Measurements from ENCODE around the gene ANKRD11. TPM values are rescaled to one million over a fixed set of nuclear protein-coding genes. Genes with fewer than 3 reads are reported as not detected.

ANKRD11 gene
- total RNA-seq, 1 experiment from 2014 or later: 99.4 TPM

DNA sequence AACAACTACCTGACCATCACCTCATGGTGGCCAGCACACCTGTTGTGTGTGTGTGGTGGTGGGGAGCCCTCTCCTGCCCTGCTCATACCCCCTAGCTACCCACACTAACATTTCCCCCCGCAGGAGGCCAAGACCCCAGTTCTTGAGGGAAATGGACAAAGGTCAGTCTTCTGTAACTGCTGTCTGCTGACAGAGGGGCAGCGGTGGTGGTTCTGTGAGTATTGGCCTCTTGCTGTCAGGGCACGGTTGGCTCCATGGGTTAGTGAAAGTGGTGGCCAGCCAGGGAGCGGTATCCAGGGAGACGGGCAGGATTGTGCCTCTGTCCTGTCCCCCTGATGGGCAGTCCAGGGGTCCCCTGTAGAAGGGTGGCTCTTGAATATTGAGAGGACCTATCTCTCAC lies 246.7 kb downstream of the ANKRD11 start:
- in situ Hi-C loops (cut with HindIII; ENCODE audit: low pct_unique_long_range_greater_than_20kb, low sequenced_read_pairs): no loop called here
- TF ChIP-seq SIN3A (IDR thresholded peaks at IDR 0.05; ENCODE audit: borderline replicate concordance, insufficient read depth, low read depth, low read length) (no peak), POLR2AphosphoS5 (IDR thresholded peaks at IDR 0.05; ENCODE audit: low read depth, low read length) (no peak), REST (IDR thresholded peaks at IDR 0.05; ENCODE audit: insufficient read depth in 1 of 2, low read depth in 2 of 2, low read length in 1 of 2) (no peak), TCF7L2 (IDR thresholded peaks at IDR 0.05; ENCODE audit: low read depth, low read length) (no peak)
- TF ChIP-seq, protein P1, sequence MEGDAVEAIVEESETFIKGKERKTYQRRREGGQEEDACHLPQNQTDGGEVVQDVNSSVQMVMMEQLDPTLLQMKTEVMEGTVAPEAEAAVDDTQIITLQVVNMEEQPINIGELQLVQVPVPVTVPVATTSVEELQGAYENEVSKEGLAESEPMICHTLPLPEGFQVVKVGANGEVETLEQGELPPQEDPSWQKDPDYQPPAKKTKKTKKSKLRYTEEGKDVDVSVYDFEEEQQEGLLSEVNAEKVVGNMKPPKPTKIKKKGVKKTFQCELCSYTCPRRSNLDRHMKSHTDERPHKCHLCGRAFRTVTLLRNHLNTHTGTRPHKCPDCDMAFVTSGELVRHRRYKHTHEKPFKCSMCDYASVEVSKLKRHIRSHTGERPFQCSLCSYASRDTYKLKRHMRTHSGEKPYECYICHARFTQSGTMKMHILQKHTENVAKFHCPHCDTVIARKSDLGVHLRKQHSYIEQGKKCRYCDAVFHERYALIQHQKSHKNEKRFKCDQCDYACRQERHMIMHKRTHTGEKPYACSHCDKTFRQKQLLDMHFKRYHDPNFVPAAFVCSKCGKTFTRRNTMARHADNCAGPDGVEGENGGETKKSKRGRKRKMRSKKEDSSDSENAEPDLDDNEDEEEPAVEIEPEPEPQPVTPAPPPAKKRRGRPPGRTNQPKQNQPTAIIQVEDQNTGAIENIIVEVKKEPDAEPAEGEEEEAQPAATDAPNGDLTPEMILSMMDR (IDR thresholded peaks at IDR 0.05): no peak
- Histone ChIP-seq H3K27ac (ENCODE audit: low read length) (no peak overlapping the region), H3K9me3 (ENCODE audit: control insufficient read depth, insufficient read depth, low read depth, low read length) (peaks cover 3% of the 10 kb centered on the region; the same call in 1 of the 2 replicates), H3K4me3 (ENCODE audit: low read depth in 2 of 2, low read length in 2 of 2) (no peak overlapping the region), H3K36me3 (ENCODE audit: control insufficient read depth, insufficient read depth, low read length) (peaks cover 6% of the 10 kb centered on the region; the same call in 1 of the 2 replicates), H3K27me3 (ENCODE audit: control insufficient read depth, insufficient read depth, low read length) (no peaks in the 10 kb centered on the region), H3K4me1 (ENCODE audit: control insufficient read depth, insufficient read depth, low read length) (no peaks in the 10 kb centered on the region)
- ATAC-seq (no peak), DNase-seq (ENCODE audit: low read depth, low spot score) (no peak)
- POLR2A ChIA-PET: no interaction called here
- intact Hi-C loops (cut with micrococcal nuclease; ENCODE audit: unreplicated experiment): no loop called here
- CTCF ChIA-PET: no interaction called here
- BruUV-seq (replicated peaks): TSS peak; percentile 58

GRCh38 chr16:89242795-89243200 lies 247.6 kb downstream of the ANKRD11 start:
- Histone ChIP-seq H3K36me3 (ENCODE audit: control insufficient read depth, insufficient read depth, low read length) (peaks cover 6% of the 10 kb centered on the region; the same call in 1 of the 2 replicates), H3K27me3 (ENCODE audit: control insufficient read depth, insufficient read depth, low read length) (no peaks in the 10 kb centered on the region), H3K4me1 (ENCODE audit: control insufficient read depth, insufficient read depth, low read length) (no peaks in the 10 kb centered on the region), H3K9me3 (ENCODE audit: control insufficient read depth, insufficient read depth, low read depth, low read length) (peaks cover 3% of the 10 kb centered on the region; the same call in 1 of the 2 replicates), H3K27ac (ENCODE audit: low read length) (no peak overlapping the region), H3K4me3 (ENCODE audit: low read depth in 2 of 2, low read length in 2 of 2) (no peak overlapping the region)
- no TSS peak for BruUV-seq (replicated peaks)
- CTCF ChIA-PET: no interaction called here
- TF ChIP-seq POLR2AphosphoS5 (IDR thresholded peaks at IDR 0.05; ENCODE audit: low read depth, low read length): no peak
- TF ChIP-seq REST (IDR thresholded peaks at IDR 0.05; ENCODE audit: insufficient read depth in 1 of 2, low read depth in 2 of 2, low read length in 1 of 2): no peak
- no peak for TF ChIP-seq TCF7L2 (IDR thresholded peaks at IDR 0.05; ENCODE audit: low read depth, low read length)
- TF ChIP-seq SIN3A (IDR thresholded peaks at IDR 0.05; ENCODE audit: borderline replicate concordance, insufficient read depth, low read depth, low read length): no peak
- TF ChIP-seq, protein P1 (IDR thresholded peaks at IDR 0.05): no peak
- ATAC-seq (no peak), DNase-seq (ENCODE audit: low read depth, low spot score) (no peak)
- POLR2A ChIA-PET: no interaction called here
- intact Hi-C loops (cut with micrococcal nuclease; ENCODE audit: unreplicated experiment) (no loop called here), in situ Hi-C loops (cut with HindIII; ENCODE audit: low pct_unique_long_range_greater_than_20kb, low sequenced_read_pairs) (no loop called here)

Measured in Panc1 (cell line).